Endometrial microvascular endothelial cells (primary cell): ENCODE results near the gene LIFR. TPM values are rescaled to one million over a fixed set of nuclear protein-coding genes. Genes with fewer than 3 reads are reported as not detected.
"Not testable (repeated sequence)": the region's sequence is repeated elsewhere in the genome, so short reads cannot be mapped to it uniquely, and the experiment has no call there.

Experiments
- in situ Hi-C: cut with HindIII; loops from 2 replicates; pipeline ENCODE4 v1.10.0; 2017; ENCODE audit warnings: low sequenced_read_pairs, low pct_unique_long_range_greater_than_20kb; ENCODE audit errors: inconsistent ontology term
- total RNA-seq: library from RNA; depleted of rRNA; stranded (reverse); fragments of >200 nt; gene quantifications from one replicate; pipeline ENCODE4 v1.2.3, GENCODE V29; 2015; ENCODE audit errors: inconsistent ontology term

LIFR gene
- total RNA-seq, 1 donor from 2014 or later = 48.0 TPM

GRCh38 chr5:38531518-38531917 is 24.9 kb downstream of the LIFR start:
- in situ Hi-C loops = no loop called here

- in situ Hi-C loops = no loop called here
Observed at GRCh38 chr5:38529955-38530646, 26.3 kb downstream of the LIFR start.

- in situ Hi-C loops = no loop called here
Observed at GRCh38 chr5:38528162-38528703, 28.2 kb downstream of the LIFR start.

GRCh38 chr5:38527475-38527874 is 29.0 kb downstream of the LIFR start:
- in situ Hi-C loops = no loop called here

GRCh38 chr5:38524022-38524421 is 32.4 kb downstream of the LIFR start:
- in situ Hi-C loops = no loop called here

GRCh38 chr5:38519476-38519875 is 37.0 kb downstream of the LIFR start:
- in situ Hi-C loops = no loop called here

GRCh38 chr5:38518341-38518740 is 38.1 kb downstream of the LIFR start:
- in situ Hi-C loops = no loop called here

- in situ Hi-C loops = not testable (repeated sequence)
Observed at GRCh38 chr5:38516649-38517048, 39.8 kb downstream of the LIFR start.

- in situ Hi-C loops = no loop called here
Observed at GRCh38 chr5:38515646-38516045, 40.8 kb downstream of the LIFR start.

- in situ Hi-C loops = no loop called here
Observed at GRCh38 chr5:38515092-38515491, 41.4 kb downstream of the LIFR start.

- in situ Hi-C loops = no loop called here
Observed at GRCh38 chr5:38509185-38509584, 47.3 kb downstream of the LIFR start.

GRCh38 chr5:38506302-38506701 is 50.1 kb downstream of the LIFR start:
- in situ Hi-C loops = no loop called here

- in situ Hi-C loops = no loop called here
Observed at GRCh38 chr5:38500573-38501260, 55.7 kb downstream of the LIFR start.

- in situ Hi-C loops = no loop called here
Observed at GRCh38 chr5:38497946-38498345, 58.5 kb downstream of the LIFR start.

GRCh38 chr5:38494763-38495162 is 61.7 kb downstream of the LIFR start:
- in situ Hi-C loops = no loop called here

- in situ Hi-C loops = no loop called here
Observed at GRCh38 chr5:38494175-38494574, 62.3 kb downstream of the LIFR start.

GRCh38 chr5:38483805-38484398 is 72.5 kb downstream of the LIFR start:
- in situ Hi-C loops = no loop called here

GRCh38 chr5:38479315-38479904 is 77.0 kb downstream of the LIFR start:
- in situ Hi-C loops = no loop called here

GRCh38 chr5:38478878-38479277 is 77.6 kb downstream of the LIFR start:
- in situ Hi-C loops = no loop called here

- in situ Hi-C loops = no loop called here
Observed at GRCh38 chr5:38478166-38478565, 78.3 kb downstream of the LIFR start.
